K562 (cell line): ENCODE measurements around the gene PI4KA. TPM values are rescaled to one million over a fixed set of nuclear protein-coding genes. Genes with fewer than 3 reads are reported as not detected.

Experiments
- ARNT ChIP-seq, 2 experiments: fragments of 450-650 bp; IDR thresholded peaks; 2 replicates each; pipeline ENCODE4 v1.6.1; 2016; ENCODE audit warnings: mild to moderate bottlenecking in 1 of 2
- ASH1L ChIP-seq: fragments of 450-650 bp; IDR thresholded peaks from 2 replicates; pipeline ENCODE4 v1.6.1; 2018; ENCODE audit warnings: borderline replicate concordance, mild to moderate bottlenecking, low read depth; ENCODE audit not compliant: partially characterized antibody
- CREB1 ChIP-seq, 2 experiments: sonication (generic) in 1 of 2; formaldehyde crosslinking in 1 of 2; IDR thresholded peaks; 2 replicates each; pipeline versions ENCODE4 v1.6.1 to v1.8.0; 2012 to 2022; ENCODE audit warnings: inconsistent platforms in 1 of 2, mild to moderate bottlenecking in 1 of 2, missing genetic modification reagents in 1 of 2, moderate library complexity in 1 of 2
- DEAF1 ChIP-seq: fragments of 450-650 bp; formaldehyde crosslinking; IDR thresholded peaks from 2 replicates; pipeline ENCODE4 v1.4.0; 2020; ENCODE audit warnings: mild to moderate bottlenecking, moderate library complexity
- EP400 ChIP-seq: fragments of 450-650 bp; IDR thresholded peaks from 2 replicates; pipeline ENCODE4 v1.6.1; 2017; ENCODE audit warnings: antibody characterized with exemption, mild to moderate bottlenecking, moderate library complexity
- HLTF ChIP-seq: fragments of 450-650 bp; IDR thresholded peaks from 2 replicates; pipeline ENCODE4 v1.6.1; 2016
- NCOA1 ChIP-seq: fragments of 450-650 bp; IDR thresholded peaks from 2 replicates; pipeline ENCODE4 v1.6.1; 2016; ENCODE audit warnings: low read depth
- OTX1 ChIP-seq: fragments of 450-650 bp; formaldehyde crosslinking; IDR thresholded peaks from 2 replicates; pipeline ENCODE4 v1.4.0; 2022; ENCODE audit warnings: mild to moderate bottlenecking
- STAG1 ChIP-seq: sonication (generic); formaldehyde crosslinking; IDR thresholded peaks from 2 replicates; pipeline ENCODE4 v1.5.0; 2020; ENCODE audit warnings: missing genetic modification reagents, borderline replicate concordance
- TAF15 ChIP-seq: fragments of 200-400 bp; formaldehyde crosslinking; IDR thresholded peaks from 2 replicates; pipeline ENCODE4 v1.6.1; 2017; ENCODE audit warnings: mild to moderate bottlenecking, low read depth, low read length, moderate library complexity
- XRCC5 ChIP-seq: fragments of 200-400 bp; formaldehyde crosslinking; IDR thresholded peaks from 2 replicates; pipeline ENCODE4 v1.6.1; 2017; ENCODE audit warnings: low read depth, mild to moderate bottlenecking, low read length
- ZNF263 ChIP-seq: sonication (generic); formaldehyde crosslinking; IDR thresholded peaks from 2 replicates; pipeline ENCODE4 v1.8.0; 2022; ENCODE audit warnings: mild to moderate bottlenecking, missing genetic modification reagents, borderline replicate concordance
- ZNF347 ChIP-seq: fragments of 450-650 bp; formaldehyde crosslinking; IDR thresholded peaks from 2 replicates; pipeline ENCODE4 v1.4.0; 2020; ENCODE audit warnings: low read depth, mild to moderate bottlenecking, moderate library complexity
- ZNF589 ChIP-seq: fragments of 200-800 bp; sonication (Bioruptor generic); IDR thresholded peaks from 2 replicates; pipeline ENCODE4 v1.6.1; 2016; ENCODE audit warnings: low read depth, missing genetic modification characterization, missing compliant biosample characterization
- polyA plus RNA-seq, 8 experiments: library from polyadenylated mRNA; depleted of rRNA in 4 of 8; stranded (reverse) in 5 of 8; unstranded in 3 of 8; fragments of >200 nt; fragmentation: Nextera tagmentation in 2 of 8; fragmentation: Illumina TruSeq in 1 of 8; extraction: Ambion mirVana in 2 of 8; extraction: Trizol in 1 of 8; gene quantifications; 2 replicates each; pipeline versions ENCODE4 v1.2.1 to v1.2.3, GENCODE V29; 2011 to 2014; ENCODE audit warnings: inconsistent platforms in 1 of 8, missing spikeins in 1 of 8
- total RNA-seq, 7 experiments: library from RNA; depleted of rRNA in 6 of 7; stranded (reverse); fragments of >200 nt in 6 of 7; fragmentation: Illumina TruSeq in 2 of 7; extraction: Trizol in 2 of 7; gene quantifications; 2 replicates each; pipeline versions ENCODE4 v1.2.1 to v1.2.3, GENCODE V29; 2011 to 2021; ENCODE audit warnings: low replicate concordance in 1 of 7
- TF ChIP-seq, protein P1 (sequence below): sonication (generic); formaldehyde crosslinking; IDR thresholded peaks from 2 replicates; pipeline ENCODE4 v1.8.1; 2023; ENCODE audit warnings: mild to moderate bottlenecking, missing genetic modification reagents
- TF ChIP-seq, protein P2 (sequence below): fragments of 450-650 bp; IDR thresholded peaks from 2 replicates; pipeline ENCODE4 v1.6.1; 2017; ENCODE audit warnings: antibody characterized with exemption
- TF ChIP-seq, protein P3 (sequence below): fragments of 450-650 bp; IDR thresholded peaks from one replicate; pipeline ENCODE4 v1.6.1; 2018; ENCODE audit warnings: mild to moderate bottlenecking, moderate library complexity; ENCODE audit not compliant: partially characterized antibody
- TF ChIP-seq, protein P4 (sequence below): fragments of 250-450 bp; sonication (Bioruptor Pico); IDR thresholded peaks from 2 replicates; pipeline ENCODE4 v1.5.1; 2021; ENCODE audit warnings: mild to moderate bottlenecking

Gene PI4KA
- total and polyA plus RNA-seq, 9 of the 15 experiments (the other 6 are each of a cell fraction or from before 2014, with no cell fraction given) = 7.3 to 187 (median 84.7) TPM

DNA sequence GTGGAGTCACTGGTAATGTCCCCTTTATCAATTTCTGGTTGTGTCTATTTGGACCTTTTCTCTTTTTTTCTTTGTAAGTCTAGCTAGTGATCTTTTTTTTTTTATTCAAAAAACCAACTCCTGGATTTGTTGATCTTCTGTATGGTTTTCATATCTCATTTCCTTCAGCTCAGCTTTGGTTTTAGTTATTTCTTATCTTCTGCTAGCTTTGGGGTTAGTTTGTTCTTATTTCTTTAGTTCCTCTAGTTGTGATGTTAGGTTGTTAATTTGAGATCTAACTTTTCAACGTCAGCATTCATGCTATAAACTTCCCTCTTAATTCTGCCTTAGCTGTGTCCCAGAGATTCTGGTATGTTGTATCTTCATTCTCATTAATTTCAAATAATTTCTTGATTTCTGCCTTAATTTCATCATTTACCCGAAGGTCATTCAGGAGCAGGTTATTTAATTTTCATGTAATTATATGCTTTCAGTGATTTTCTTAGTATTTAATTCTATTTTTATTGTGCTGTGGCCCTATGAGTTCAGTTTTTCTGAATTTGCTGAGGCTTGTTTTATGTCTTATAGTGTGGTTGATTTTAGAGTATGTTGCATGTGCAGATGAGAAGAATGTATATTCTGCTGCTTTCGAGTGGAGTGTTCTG lies 29.0 kb downstream of the PI4KA start (continued):
- peak; percentile 18 for TF ChIP-seq ASH1L
- 0 out of 2 replicates have a peak, but pooled peaks have one; percentile 44 for TF ChIP-seq OTX1 (CRISPR knock-in tag)
- TF ChIP-seq, protein P1, sequence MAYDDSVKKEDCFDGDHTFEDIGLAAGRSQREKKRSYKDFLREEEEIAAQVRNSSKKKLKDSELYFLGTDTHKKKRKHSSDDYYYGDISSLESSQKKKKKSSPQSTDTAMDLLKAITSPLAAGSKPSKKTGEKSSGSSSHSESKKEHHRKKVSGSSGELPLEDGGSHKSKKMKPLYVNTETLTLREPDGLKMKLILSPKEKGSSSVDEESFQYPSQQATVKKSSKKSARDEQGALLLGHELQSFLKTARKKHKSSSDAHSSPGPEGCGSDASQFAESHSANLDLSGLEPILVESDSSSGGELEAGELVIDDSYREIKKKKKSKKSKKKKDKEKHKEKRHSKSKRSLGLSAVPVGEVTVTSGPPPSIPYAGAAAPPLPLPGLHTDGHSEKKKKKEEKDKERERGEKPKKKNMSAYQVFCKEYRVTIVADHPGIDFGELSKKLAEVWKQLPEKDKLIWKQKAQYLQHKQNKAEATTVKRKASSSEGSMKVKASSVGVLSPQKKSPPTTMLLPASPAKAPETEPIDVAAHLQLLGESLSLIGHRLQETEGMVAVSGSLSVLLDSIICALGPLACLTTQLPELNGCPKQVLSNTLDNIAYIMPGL (CRISPR knock-in tag) = no peak
- no peak for TF ChIP-seq ZNF589 (CRISPR knock-in tag)
- TF ChIP-seq ZNF263 (CRISPR knock-in tag) = no peak
- TF ChIP-seq, protein P2, sequence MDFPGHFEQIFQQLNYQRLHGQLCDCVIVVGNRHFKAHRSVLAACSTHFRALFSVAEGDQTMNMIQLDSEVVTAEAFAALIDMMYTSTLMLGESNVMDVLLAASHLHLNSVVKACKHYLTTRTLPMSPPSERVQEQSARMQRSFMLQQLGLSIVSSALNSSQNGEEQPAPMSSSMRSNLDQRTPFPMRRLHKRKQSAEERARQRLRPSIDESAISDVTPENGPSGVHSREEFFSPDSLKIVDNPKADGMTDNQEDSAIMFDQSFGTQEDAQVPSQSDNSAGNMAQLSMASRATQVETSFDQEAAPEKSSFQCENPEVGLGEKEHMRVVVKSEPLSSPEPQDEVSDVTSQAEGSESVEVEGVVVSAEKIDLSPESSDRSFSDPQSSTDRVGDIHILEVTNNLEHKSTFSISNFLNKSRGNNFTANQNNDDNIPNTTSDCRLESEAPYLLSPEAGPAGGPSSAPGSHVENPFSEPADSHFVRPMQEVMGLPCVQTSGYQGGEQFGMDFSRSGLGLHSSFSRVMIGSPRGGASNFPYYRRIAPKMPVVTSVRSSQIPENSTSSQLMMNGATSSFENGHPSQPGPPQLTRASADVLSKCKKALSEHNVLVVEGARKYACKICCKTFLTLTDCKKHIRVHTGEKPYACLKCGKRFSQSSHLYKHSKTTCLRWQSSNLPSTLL = no peak
- TF ChIP-seq TAF15 = no peak
- TF ChIP-seq ZNF347 (CRISPR knock-in tag) = 0 out of 2 replicates have a peak, but pooled peaks have one; percentile 5
- TF ChIP-seq CREB1 (IDR thresholded peaks at IDR 0.05) = no peak
- 0 out of 2 replicates have a peak, but pooled peaks have one; percentile 3 for TF ChIP-seq CREB1 (CRISPR knock-in tag; IDR thresholded peaks at IDR 0.05)
- no peak; the same call in 1 of the 2 replicates for TF ChIP-seq NCOA1
- TF ChIP-seq XRCC5 = no peak
- no peak for TF ChIP-seq DEAF1
- TF ChIP-seq, protein P3, sequence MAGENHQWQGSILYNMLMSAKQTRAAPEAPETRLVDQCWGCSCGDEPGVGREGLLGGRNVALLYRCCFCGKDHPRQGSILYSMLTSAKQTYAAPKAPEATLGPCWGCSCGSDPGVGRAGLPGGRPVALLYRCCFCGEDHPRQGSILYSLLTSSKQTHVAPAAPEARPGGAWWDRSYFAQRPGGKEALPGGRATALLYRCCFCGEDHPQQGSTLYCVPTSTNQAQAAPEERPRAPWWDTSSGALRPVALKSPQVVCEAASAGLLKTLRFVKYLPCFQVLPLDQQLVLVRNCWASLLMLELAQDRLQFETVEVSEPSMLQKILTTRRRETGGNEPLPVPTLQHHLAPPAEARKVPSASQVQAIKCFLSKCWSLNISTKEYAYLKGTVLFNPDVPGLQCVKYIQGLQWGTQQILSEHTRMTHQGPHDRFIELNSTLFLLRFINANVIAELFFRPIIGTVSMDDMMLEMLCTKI = no peak
- TF ChIP-seq EP400 = no peak
- peak; percentile 28; the same call in 1 of the 2 replicates for TF ChIP-seq HLTF
- TF ChIP-seq, protein P4, sequence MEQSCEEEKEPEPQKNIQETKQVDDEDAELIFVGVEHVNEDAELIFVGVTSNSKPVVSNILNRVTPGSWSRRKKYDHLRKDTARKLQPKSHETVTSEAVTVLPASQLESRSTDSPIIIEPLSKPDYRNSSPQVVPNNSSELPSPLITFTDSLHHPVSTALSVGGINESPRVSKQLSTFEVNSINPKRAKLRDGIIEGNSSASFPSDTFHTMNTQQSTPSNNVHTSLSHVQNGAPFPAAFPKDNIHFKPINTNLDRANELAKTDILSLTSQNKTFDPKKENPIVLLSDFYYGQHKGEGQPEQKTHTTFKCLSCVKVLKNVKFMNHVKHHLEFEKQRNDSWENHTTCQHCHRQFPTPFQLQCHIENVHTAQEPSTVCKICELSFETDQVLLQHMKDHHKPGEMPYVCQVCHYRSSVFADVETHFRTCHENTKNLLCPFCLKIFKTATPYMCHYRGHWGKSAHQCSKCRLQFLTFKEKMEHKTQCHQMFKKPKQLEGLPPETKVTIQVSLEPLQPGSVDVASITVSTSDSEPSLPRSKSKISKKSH (CRISPR knock-in tag) = peak; percentile 24; the same call in 1 of the 2 replicates
- TF ChIP-seq STAG1 (CRISPR knock-in tag) = no peak
- no peak for TF ChIP-seq ARNT (IDR thresholded peaks at IDR 0.05)
